Keratinocyte (primary cell): ENCODE data around the gene ELK3.

Experiments used
- CTCF ChIP-seq, 3 experiments: IDR thresholded peaks in 1 of 3; conservative IDR thresholded peaks in 1 of 3; optimal IDR thresholded peaks in 1 of 3; 2 replicates in 2 of 3; 3 replicates in 1 of 3; pipeline versions ENCODE3 to v1.5.1; 2011; ENCODE audit warnings: low read length in 3 of 3, mild to moderate bottlenecking in 3 of 3, moderate library complexity in 2 of 3, control low read depth in 1 of 3, inconsistent platforms in 1 of 3; ENCODE audit not compliant: insufficient read depth in 2 of 3; ENCODE audit errors: extremely low read depth in 1 of 3
- EZH2 ChIP-seq: IDR thresholded peaks from one replicate; pipeline ENCODE4 v1.6.1; 2012; ENCODE audit warnings: inconsistent platforms, mild to moderate bottlenecking, low read length, moderate library complexity

GRCh38 chr12:96226801-96227348, 32.7 kb downstream of the ELK3 start:
- TF ChIP-seq CTCF (optimal IDR thresholded peaks at IDR 0.05 in 1 of 3, IDR thresholded peaks at IDR 0.05 in 1 of 3, conservative IDR thresholded peaks at IDR 0.05 in 1 of 3; ENCODE audit: extremely low read depth in 1 of 3, insufficient read depth in 2 of 3, low read length in 3 of 3): no peak
- no peak for TF ChIP-seq EZH2
